IMR-90 (cell line): ENCODE data around the gene PANK4. TPM values are rescaled to one million over a fixed set of nuclear protein-coding genes. Genes with fewer than 3 reads are reported as not detected.

Experiments
- ATAC-seq: fragments of 200-7000 bp; cut with Tn5 transposase; 2 replicates; pipeline ENCODE4 v1.9.1; 2020; ENCODE audit warnings: low read depth, mild to moderate bottlenecking, moderate library complexity
- BruUV-seq: library from RNA; stranded (reverse); fragments of 400-500 nt; replicated peaks from 2 replicates; lab custom pipeline; 2021; lab: Mats Ljungman, UMichigan
- CTCF ChIA-PET: fragments of 300-600 bp; formaldehyde crosslinking; extraction: SDS; loops from one replicate; lab custom pipeline; 2021; ENCODE audit warnings: antibody characterized with exemption; lab: Yijun Ruan, JAX
- POLR2A ChIA-PET: fragments of 300-600 bp; sonication (Branson Sonifier 250); formaldehyde crosslinking; loops from one replicate; lab custom pipeline; 2022; ENCODE audit warnings: antibody characterized with exemption; ENCODE audit not compliant: unreplicated experiment; lab: Charles Lee
- DNase-seq: peaks from one replicate; pipeline ENCODE4 v3.0.0; 2013
- H2AFZ ChIP-seq: replicated peaks from 2 replicates; pipeline ENCODE3; 2013; ENCODE audit warnings: low read length, mild to moderate bottlenecking; ENCODE audit not compliant: poor library complexity
- H2AK5ac ChIP-seq: 2 replicates; pipeline ENCODE4 v1.6.1; 2013; ENCODE audit warnings: low read depth, low read length, inconsistent platforms
- H2AK9ac ChIP-seq: replicated peaks from 2 replicates; pipeline ENCODE3; 2013; ENCODE audit warnings: mild to moderate bottlenecking, low read depth, low read length, moderate library complexity; ENCODE audit not compliant: poor library complexity
- H2BK120ac ChIP-seq: 2 replicates; pipeline ENCODE4 v1.6.1; 2013; ENCODE audit warnings: low read depth, low read length, inconsistent platforms
- H2BK15ac ChIP-seq: 3 replicates; pipeline ENCODE4 v1.6.1; 2013; ENCODE audit warnings: low read depth, low read length, inconsistent platforms
- H2BK20ac ChIP-seq: 2 replicates; pipeline ENCODE4 v1.6.1; 2013; ENCODE audit warnings: low read depth, mild to moderate bottlenecking, inconsistent platforms, low read length, moderate library complexity
- H2BK5ac ChIP-seq: 2 replicates; pipeline ENCODE4 v1.6.1; 2013; ENCODE audit warnings: mild to moderate bottlenecking, low read depth, low read length, inconsistent platforms; ENCODE audit not compliant: poor library complexity, severe bottlenecking
- H3K14ac ChIP-seq: replicated peaks from 2 replicates; pipeline ENCODE4 v1.6.1; 2013; ENCODE audit warnings: low read depth, low read length, inconsistent platforms
- H3K18ac ChIP-seq: 2 replicates; pipeline ENCODE4 v1.6.1; 2013; ENCODE audit warnings: low read depth, low read length, control low read depth
- H3K23ac ChIP-seq: 2 replicates; pipeline ENCODE4 v1.6.1; 2013; ENCODE audit warnings: low read depth, low read length, inconsistent platforms
- H3K27ac ChIP-seq: 2 replicates; pipeline ENCODE4 v1.5.1; 2013; ENCODE audit warnings: mild to moderate bottlenecking, control low read depth, low read length; ENCODE audit not compliant: insufficient read depth
- H3K27me3 ChIP-seq: 2 replicates; pipeline ENCODE4 v1.6.1; 2013; ENCODE audit warnings: low read length; ENCODE audit not compliant: control insufficient read depth, insufficient read depth
- H3K36me3 ChIP-seq: 2 replicates; pipeline ENCODE4 v1.6.1; 2013; ENCODE audit warnings: low read length, mixed read lengths; ENCODE audit not compliant: control insufficient read depth, insufficient read depth
- H3K4ac ChIP-seq: 2 replicates; pipeline ENCODE4 v1.6.1; 2013; ENCODE audit warnings: low read depth, low read length, inconsistent platforms
- H3K4me1 ChIP-seq: 2 replicates; pipeline ENCODE4 v1.6.1; 2013; ENCODE audit warnings: low read length, mixed read lengths; ENCODE audit not compliant: control insufficient read depth, insufficient read depth
- H3K4me2 ChIP-seq: 2 replicates; pipeline ENCODE4 v1.6.1; 2013; ENCODE audit warnings: low read depth, mild to moderate bottlenecking, control low read depth, low read length, moderate library complexity
- H3K4me3 ChIP-seq: 2 replicates; pipeline ENCODE4 v1.5.1; 2013; ENCODE audit warnings: low read depth, mild to moderate bottlenecking, control low read depth, low read length, moderate library complexity; ENCODE audit not compliant: insufficient read depth
- H3K56ac ChIP-seq: 2 replicates; pipeline ENCODE4 v1.6.1; 2013; ENCODE audit warnings: low read length, inconsistent platforms; ENCODE audit not compliant: insufficient read depth; ENCODE audit errors: extremely low read depth
- H3K79me1 ChIP-seq, 2 experiments: 2 replicates each; pipeline ENCODE4 v1.6.1; 2013; ENCODE audit warnings: low read length in 2 of 2, inconsistent platforms in 1 of 2, low read depth in 1 of 2
- H3K9ac ChIP-seq: 2 replicates; pipeline ENCODE4 v1.6.1; 2013; ENCODE audit warnings: low read depth, low read length, control low read depth
- H3K9me1 ChIP-seq: 2 replicates; pipeline ENCODE4 v1.6.1; 2013; ENCODE audit warnings: low read length, inconsistent platforms; ENCODE audit not compliant: insufficient read depth
- H3K9me3 ChIP-seq: 2 replicates; pipeline ENCODE4 v1.6.1; 2013; ENCODE audit warnings: low read length; ENCODE audit not compliant: control insufficient read depth, insufficient read depth
- H4K20me1 ChIP-seq: 2 replicates; pipeline ENCODE4 v1.6.1; 2013; ENCODE audit warnings: low read length, inconsistent platforms; ENCODE audit not compliant: insufficient read depth
- H4K5ac ChIP-seq: 2 replicates; pipeline ENCODE4 v1.6.1; 2013; ENCODE audit warnings: mild to moderate bottlenecking, low read depth, low read length, control low read depth
- H4K8ac ChIP-seq, 2 experiments: 2 replicates each; pipeline ENCODE4 v1.6.1; 2013; ENCODE audit warnings: low read depth in 2 of 2, low read length in 2 of 2, control low read depth in 1 of 2, inconsistent platforms in 1 of 2
- H4K91ac ChIP-seq: 2 replicates; pipeline ENCODE4 v1.6.1; 2013; ENCODE audit warnings: low read depth, low read length, inconsistent platforms; ENCODE audit not compliant: insufficient read depth
- BHLHE40 ChIP-seq: fragments of 150-350 bp; IDR thresholded peaks from 2 replicates; pipeline ENCODE4 v1.6.1; 2016; ENCODE audit warnings: mild to moderate bottlenecking, low read depth, low read length
- CHD1 ChIP-seq: IDR thresholded peaks from 2 replicates; pipeline ENCODE4 v1.6.1; 2012; ENCODE audit warnings: low read depth, low read length, improper control_type of control experiment
- CTCF ChIP-seq: conservative IDR thresholded peaks from 2 replicates; pipeline ENCODE4 v1.5.1; 2012; ENCODE audit warnings: mild to moderate bottlenecking, low read depth, low read length, improper control_type of control experiment
- ELK1 ChIP-seq: fragments of 150-350 bp; IDR thresholded peaks from 2 replicates; pipeline ENCODE4 v1.6.1; 2016; ENCODE audit warnings: low read depth, mild to moderate bottlenecking, low read length, moderate library complexity, borderline replicate concordance
- FOS ChIP-seq: fragments of 150-350 bp; IDR thresholded peaks from 2 replicates; pipeline ENCODE4 v1.6.1; 2016; ENCODE audit warnings: low read depth, low read length
- MAFK ChIP-seq: IDR thresholded peaks from 2 replicates; pipeline ENCODE4 v1.6.1; 2012; ENCODE audit warnings: low read depth, low read length, improper control_type of control experiment
- MAZ ChIP-seq: IDR thresholded peaks from 2 replicates; pipeline ENCODE4 v1.6.1; 2012; ENCODE audit warnings: low read depth, mild to moderate bottlenecking, low read length, improper control_type of control experiment, moderate library complexity, borderline replicate concordance
- MXI1 ChIP-seq: IDR thresholded peaks from 2 replicates; pipeline ENCODE4 v1.6.1; 2012; ENCODE audit warnings: low read depth, mild to moderate bottlenecking, low read length, moderate library complexity, borderline replicate concordance
- NFE2L2 ChIP-seq: fragments of 150-350 bp; IDR thresholded peaks from 2 replicates; pipeline ENCODE4 v1.6.1; 2016; ENCODE audit warnings: low read depth, mild to moderate bottlenecking, low read length
- POLR2A ChIP-seq: IDR thresholded peaks from 2 replicates; pipeline ENCODE4 v1.6.1; 2012; ENCODE audit warnings: mild to moderate bottlenecking, low read depth, low read length
- RAD21 ChIP-seq: IDR thresholded peaks from 2 replicates; pipeline ENCODE4 v1.6.1; 2012; ENCODE audit warnings: low read length, improper control_type of control experiment
- RCOR1 ChIP-seq: IDR thresholded peaks from 2 replicates; pipeline ENCODE4 v1.6.1; 2012; ENCODE audit warnings: mild to moderate bottlenecking, low read length, improper control_type of control experiment; ENCODE audit not compliant: insufficient replicate concordance
- RFX5 ChIP-seq: IDR thresholded peaks from 2 replicates; pipeline ENCODE4 v1.8.0; 2012; ENCODE audit warnings: low read depth, mild to moderate bottlenecking, low read length, moderate library complexity
- SMC3 ChIP-seq: fragments of 150-350 bp; IDR thresholded peaks from 2 replicates; pipeline ENCODE4 v1.6.1; 2016; ENCODE audit warnings: low read depth, mild to moderate bottlenecking, antibody characterized with exemption, low read length, moderate library complexity
- USF2 ChIP-seq: fragments of 150-350 bp; IDR thresholded peaks from 2 replicates; pipeline ENCODE4 v1.6.1; 2017; ENCODE audit warnings: mild to moderate bottlenecking, antibody characterized with exemption, low read length, low read depth
- WGBS, 2 experiments: methylation state at CpG; one replicate each; pipeline versions ENCODE4 v1.1.5 to v1.1.7; 2013; ENCODE audit warnings: missing lambda C conversion rate in 2 of 2; ENCODE audit not compliant: insufficient read length in 1 of 2; ENCODE audit errors: extremely low coverage in 2 of 2; 5-methylcytosine and 5-hydroxymethylcytosine counted together
- dilution Hi-C: fragments of 300-500 bp; cut with HindIII; formaldehyde crosslinking; loops from one replicate; pipeline ENCODE4 v1.14.3; 2018; ENCODE audit warnings: low sequenced_read_pairs; ENCODE audit not compliant: unreplicated experiment
- in situ Hi-C: fragments of 300-500 bp; cut with MboI; formaldehyde crosslinking; loops from 3 replicates; pipeline ENCODE4 v1.14.3; 2019; ENCODE audit warnings: low sequenced_read_pairs, inconsistent platforms, mixed read lengths
- intact Hi-C: fragments of 100-400 bp; cut with micrococcal nuclease; formaldehyde crosslinking; loops from 2 replicates; pipeline ENCODE4 v1.10.0; 2022
- polyA plus RNA-seq, 3 experiments: library from polyadenylated mRNA; depleted of rRNA; stranded (reverse); fragments of >200 nt; gene quantifications; 2 replicates each; pipeline ENCODE4 v1.2.3, GENCODE V29; 2012; ENCODE audit warnings: low replicate concordance in 1 of 3
- total RNA-seq: library from RNA; depleted of rRNA; stranded (reverse); fragments of >200 nt; gene quantifications from 2 replicates; pipeline ENCODE4 v1.2.3, GENCODE V29; 2012

PANK4 gene
- total and polyA plus RNA-seq, 2 of the 4 experiments (the other 2 are of a cell fraction) = 14.0 to 18.5 TPM

- Histone ChIP-seq H2BK15ac (no peak overlapping the region), H3K9ac (no peak overlapping the region), H3K14ac (no peak overlapping the region), H3K18ac (no peak overlapping the region), H3K4me2 (no peak overlapping the region), H2BK5ac (no peak overlapping the region), H3K23ac (no peak overlapping the region), H3K27ac (no peak overlapping the region), H3K36me3 (peaks cover 32% of the 10 kb centered on the region), H3K27me3 (peaks cover 12% of the 10 kb centered on the region; the same call in 1 of the 2 replicates), H4K5ac (no peak overlapping the region), H4K20me1 (peaks cover 3% of the 10 kb centered on the region; the same call in 1 of the 2 replicates), H2AFZ (no peak overlapping the region), H2BK20ac (no peak overlapping the region), H3K79me1 (0 out of 4 replicates have a peak, but pooled peaks cover 0 to under 1% of the 10 kb centered on the region in 2 experiments), H3K4ac (no peak overlapping the region), H3K4me1 (peaks cover 2% of the 10 kb centered on the region; the same call in 1 of the 2 replicates), H3K9me1 (no peaks in the 10 kb centered on the region), H4K8ac (no peak overlapping the region), H3K56ac (no peak overlapping the region), H2BK120ac (no peak overlapping the region), H2AK5ac (no peak overlapping the region), H3K9me3 (no peaks in the 10 kb centered on the region), H3K4me3 (no peak overlapping the region), H4K91ac (no peak overlapping the region), H2AK9ac (peak overlapping the region; percentile 72)
- no TSS peak for BruUV-seq
- ATAC-seq (peak; percentile 12; the same call in 1 of the 2 replicates), DNase-seq (no peak)
- intact Hi-C loops = no loop called here
- ChIA-PET CTCF (interaction anchor here (0.6 kb wide), 1 partner anchor 86 kb away, joined by 5 read pairs; no protein-coding TSS in a partner anchor), POLR2A (no interaction called here)
- in situ Hi-C loops = no loop called here
- 83% methylated on average over 3 of the region's 15 CpGs; no CpG with 5 or more reads in 1 of the 2 experiments for WGBS, 2 experiments
- dilution Hi-C loops = no loop called here
- TF ChIP-seq ELK1 = no peak
- no peak for TF ChIP-seq CHD1
- TF ChIP-seq BHLHE40 = no peak
- no peak for TF ChIP-seq CTCF
- TF ChIP-seq MXI1 = no peak
- TF ChIP-seq NFE2L2 = no peak
- no peak for TF ChIP-seq MAFK
- no peak for TF ChIP-seq USF2
- no peak for TF ChIP-seq MAZ
- TF ChIP-seq SMC3 = no peak
- no peak for TF ChIP-seq FOS
- TF ChIP-seq RCOR1 = no peak
- TF ChIP-seq POLR2A = no peak
- no peak for TF ChIP-seq RAD21
- no peak for TF ChIP-seq RFX5
Observed at GRCh38 chr1:2506901-2507565, 19.4 kb downstream of the PANK4 start.
